Activated T-helper 2 cell treated with anti-CD3 and anti-CD28 coated beads, Interferon-gamma antibody, Interleukin-2, Interleukin-4, amounts not matched to agents 10 μg/mL and 5 μg/mL and 100 μg/mL, durations not matched to agents 14 hours and 24 hours and 36 hours (primary cell): ENCODE measurements around the gene APH1A. TPM values are rescaled to one million over a fixed set of nuclear protein-coding genes. Genes with fewer than 3 reads are reported as not detected.

Experiments used
- DNase-seq: peaks from one replicate; pipeline ENCODE4 v3.0.0; 2021; ENCODE audit warnings: low spot score
- H3K27ac Mint-ChIP-seq: one replicate; pipeline ENCODE4 v1.8.0; 2021; ENCODE audit warnings: mixed read lengths
- H3K27me3 Mint-ChIP-seq: one replicate; pipeline ENCODE4 v1.8.0; 2021; ENCODE audit warnings: low read depth, mixed read lengths
- H3K36me3 Mint-ChIP-seq: one replicate; pipeline ENCODE4 v1.8.0; 2021; ENCODE audit warnings: low read depth, mixed read lengths
- H3K4me1 Mint-ChIP-seq: one replicate; pipeline ENCODE4 v1.8.0; 2021; ENCODE audit warnings: low read depth, mixed read lengths
- H3K4me3 Mint-ChIP-seq: one replicate; pipeline ENCODE4 v1.8.0; 2021; ENCODE audit warnings: low read depth, mild to moderate bottlenecking, moderate library complexity, mixed read lengths
- H3K9me3 Mint-ChIP-seq: one replicate; pipeline ENCODE4 v1.8.0; 2021; ENCODE audit warnings: mixed read lengths
- intact Hi-C: fragments of 100-400 bp; cut with micrococcal nuclease; formaldehyde crosslinking; loops from one replicate; pipeline ENCODE4 v1.15.1; 2023
- total RNA-seq: library from RNA; stranded (reverse); gene quantifications from 2 replicates; pipeline ENCODE4 v1.2.3, GENCODE V29; 2022

The APH1A gene
- total RNA-seq, 1 donor from 2014 or later: 103 TPM

DNA sequence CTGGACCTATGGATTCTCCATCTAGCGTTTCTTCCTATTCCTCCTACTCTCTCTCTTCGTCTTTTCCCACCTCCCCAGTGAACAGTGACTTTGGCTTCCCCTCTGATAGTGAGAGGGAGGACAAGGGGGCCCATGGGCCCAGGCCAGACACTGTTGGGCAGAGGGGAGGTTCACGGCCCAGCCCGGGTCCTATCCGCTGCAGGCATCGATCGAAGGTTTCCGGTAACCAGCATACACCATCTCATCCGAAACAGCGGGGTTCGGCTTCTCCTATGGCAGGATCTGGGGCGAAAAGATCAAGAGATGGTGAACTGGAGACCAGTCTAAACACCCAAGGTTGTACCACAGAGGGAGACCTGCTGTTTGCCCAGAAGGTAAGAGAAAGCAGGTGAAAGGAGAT, 14.4 kb upstream of the APH1A start:
- H3K9me3 Mint-ChIP-seq: peaks cover 7% of the 10 kb centered on the region
- no peak overlapping the region for H3K27ac Mint-ChIP-seq
- DNase-seq: no peak
- peak overlapping the region; percentile 32 for H3K4me3 Mint-ChIP-seq
- no peaks in the 10 kb centered on the region for H3K36me3 Mint-ChIP-seq
- peaks cover 17% of the 10 kb centered on the region for H3K27me3 Mint-ChIP-seq
- H3K4me1 Mint-ChIP-seq: peaks cover 24% of the 10 kb centered on the region
- intact Hi-C loops: loop anchor here (5.0 kb wide), 1 partner anchor 46 kb away; the partner anchor contains the start of gene ANP32E

DNA sequence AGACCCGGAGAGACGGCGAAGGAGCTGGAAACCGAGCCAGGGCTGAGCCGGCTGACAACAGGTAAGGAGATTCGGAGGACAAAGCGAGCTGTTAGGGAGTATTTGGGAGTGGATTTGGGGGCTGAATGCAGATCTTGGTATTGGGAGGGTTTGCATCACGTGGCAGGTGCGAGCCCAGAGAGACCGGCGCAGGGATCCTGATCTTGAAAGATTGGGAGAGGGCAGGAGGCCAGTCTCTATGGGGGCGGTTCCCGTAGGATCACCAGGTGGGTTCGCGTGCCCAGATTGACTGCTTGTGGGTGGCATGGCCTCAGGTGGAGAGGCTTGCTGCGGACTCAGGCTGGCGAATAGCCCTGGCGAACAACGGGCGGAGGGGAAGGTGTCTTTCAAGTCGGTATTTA, 13.7 kb upstream of the APH1A start:
- intact Hi-C loops: loop anchor here (1.0 to 5.0 kb wide), 2 partner anchors 11 to 45 kb away; partner anchors contain the start of genes ANP32E and MRPS21
- Mint-ChIP-seq H3K9me3 (peaks cover 7% of the 10 kb centered on the region), H3K27ac (no peak overlapping the region), H3K4me3 (peak overlapping the region; percentile 90), H3K27me3 (peaks cover 17% of the 10 kb centered on the region), H3K4me1 (peaks cover 24% of the 10 kb centered on the region), H3K36me3 (no peaks in the 10 kb centered on the region)
- no peak for DNase-seq

DNA sequence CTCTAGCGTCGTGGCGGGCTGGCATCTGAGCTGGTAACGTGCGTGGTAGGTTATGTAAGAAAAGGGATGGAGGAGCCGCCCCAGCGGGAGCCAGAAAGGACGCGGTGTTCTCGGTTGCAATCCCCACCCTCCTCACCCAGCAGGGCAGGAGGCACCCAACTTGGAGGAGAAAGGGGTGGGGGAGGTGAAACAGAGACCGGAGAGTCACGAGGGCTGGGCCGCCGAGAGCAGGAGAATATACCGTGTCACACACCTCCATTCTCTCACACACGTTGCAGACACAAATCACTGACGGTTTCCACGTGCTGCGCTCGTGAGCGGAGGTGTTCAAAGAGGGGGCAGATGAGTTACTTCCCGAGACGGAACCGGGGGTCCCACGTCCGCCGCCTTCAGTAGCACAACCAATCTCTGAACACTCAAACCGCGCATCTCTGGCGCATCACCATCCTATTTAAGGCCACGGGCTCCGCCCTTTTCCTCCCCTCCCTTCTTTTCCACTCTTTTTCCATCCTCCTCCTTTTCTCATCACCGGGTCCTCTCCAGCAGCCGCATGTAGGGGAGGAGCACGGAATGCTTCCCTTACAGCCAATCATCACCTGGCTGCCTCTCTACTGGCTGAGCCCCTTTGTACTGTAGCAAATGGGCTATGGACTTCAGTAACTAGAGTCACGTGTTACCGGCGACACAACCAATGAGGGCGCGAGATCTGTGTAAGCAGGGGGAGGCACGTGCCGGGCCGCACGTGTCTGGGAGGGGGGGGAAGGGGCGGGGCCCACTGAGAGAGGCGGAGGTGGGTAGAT, 13.1 kb upstream of the APH1A start, which contains the start of gene CIART:
TSS of gene CIART (plus strand) at position 797 of the 800 bp plus-strand sequence. CDS start 714 bp downstream, outside the sequence.
- H3K27ac Mint-ChIP-seq: peak within 1 kb of the TSS; percentile 86
- H3K27me3 Mint-ChIP-seq: peaks cover 17% of the 10 kb centered on the region
- peak within 1 kb of the TSS; percentile 90 for H3K4me3 Mint-ChIP-seq
- no peaks in the 10 kb centered on the region for H3K36me3 Mint-ChIP-seq
- H3K4me1 Mint-ChIP-seq: peaks cover 24% of the 10 kb centered on the region
- intact Hi-C loops: loop anchor here (1.0 to 5.0 kb wide), 4 partner anchors 11 to 45 kb away; partner anchors contain the start of genes ANP32E, APH1A and MRPS21
- H3K9me3 Mint-ChIP-seq: peaks cover 7% of the 10 kb centered on the region
- peak; percentile 72 for DNase-seq

DNA sequence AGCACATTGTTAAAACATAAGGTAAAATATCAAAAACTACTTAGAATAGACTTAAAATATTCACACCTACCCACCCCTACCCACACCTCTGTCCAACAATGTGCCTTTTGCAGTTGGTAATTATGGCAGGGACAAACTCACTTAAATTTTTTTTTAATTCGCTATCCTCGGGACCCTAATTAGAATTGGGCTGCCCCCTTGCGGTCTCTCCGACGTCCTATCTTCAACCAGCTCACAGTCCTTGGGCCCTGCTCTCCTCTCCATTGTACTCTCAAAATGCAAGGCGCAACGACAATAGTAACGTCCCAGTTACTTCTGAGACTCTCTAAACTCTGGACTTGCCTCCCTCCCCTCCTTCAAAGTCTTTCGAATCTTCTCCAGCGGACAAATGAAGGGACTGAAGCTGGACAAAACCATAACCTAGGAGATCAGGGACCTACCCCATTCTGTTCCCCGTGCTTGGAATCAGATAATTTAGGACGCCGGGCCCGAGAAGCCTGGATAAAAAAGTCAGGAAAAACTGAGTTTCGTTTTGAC, 12.5 kb upstream of the APH1A start:
- Mint-ChIP-seq H3K9me3 (peaks cover 7% of the 10 kb centered on the region), H3K27ac (peak overlapping the region; percentile 54), H3K27me3 (peaks cover 17% of the 10 kb centered on the region), H3K36me3 (no peaks in the 10 kb centered on the region), H3K4me3 (peak overlapping the region; percentile 90), H3K4me1 (peaks cover 24% of the 10 kb centered on the region)
- intact Hi-C loops: loop anchor here (1.0 to 5.0 kb wide), 3 partner anchors 12 to 44 kb away; partner anchors contain the start of genes ANP32E and APH1A
- DNase-seq: peak; percentile 49

DNA sequence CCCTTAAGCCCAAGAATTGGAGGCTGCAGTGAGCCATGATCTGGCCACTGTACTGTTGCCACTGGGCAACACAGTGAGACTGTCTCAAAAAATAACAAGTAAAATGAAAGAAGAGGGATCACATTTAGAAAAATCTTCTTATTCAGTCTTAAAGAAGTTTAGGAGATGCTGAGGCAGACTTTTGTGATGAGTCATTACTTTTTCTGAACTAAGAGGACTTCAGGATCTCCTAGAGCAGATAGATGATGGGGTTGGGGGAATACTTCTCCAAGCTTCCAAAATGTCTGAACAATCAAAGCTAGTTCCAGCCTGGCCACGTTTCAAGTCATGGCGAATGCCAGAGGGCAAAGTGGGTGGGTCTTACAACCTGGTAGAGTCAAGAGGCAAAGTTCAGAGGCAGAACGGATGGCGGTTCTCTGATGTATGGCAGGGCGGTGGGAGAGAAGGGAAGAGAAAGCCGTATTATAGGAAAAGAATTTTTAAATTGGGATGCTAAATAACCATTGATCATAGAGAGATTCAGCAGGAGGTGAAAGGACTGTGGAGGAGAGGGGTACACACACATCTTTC, 11.4 kb upstream of the APH1A start:
- intact Hi-C loops: loop anchor here (5.0 kb wide), 1 partner anchor 43 kb away; the partner anchor contains the start of gene ANP32E
- no peak for DNase-seq
- peaks cover 7% of the 10 kb centered on the region for H3K9me3 Mint-ChIP-seq
- H3K36me3 Mint-ChIP-seq: no peaks in the 10 kb centered on the region
- H3K27me3 Mint-ChIP-seq: peaks cover 17% of the 10 kb centered on the region
- H3K4me1 Mint-ChIP-seq: peaks cover 24% of the 10 kb centered on the region
- no peak overlapping the region for H3K27ac Mint-ChIP-seq
- peak overlapping the region; percentile 56 for H3K4me3 Mint-ChIP-seq

DNA sequence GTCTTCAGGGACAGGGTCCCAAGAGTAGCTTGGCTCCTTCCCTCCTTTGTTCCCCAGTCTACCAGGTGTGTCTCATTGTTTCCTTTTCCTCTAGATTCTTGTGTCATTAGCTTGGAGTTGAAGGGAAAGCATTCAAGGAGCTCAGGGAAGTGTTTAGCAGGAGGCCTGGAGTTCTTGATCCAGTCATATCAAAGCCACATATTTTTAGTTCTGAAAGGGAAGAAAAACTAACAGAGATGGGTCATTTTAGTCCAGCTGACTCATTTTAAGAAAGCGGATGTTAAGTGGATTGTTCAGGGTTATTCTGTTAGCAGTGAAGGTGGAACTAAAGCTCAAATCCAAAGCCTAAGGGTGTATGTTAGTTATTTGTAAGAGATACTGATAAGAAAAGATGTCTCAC, 4.5 kb upstream of the APH1A start:
- Mint-ChIP-seq H3K27me3 (peaks cover under 1% of the 10 kb centered on the region), H3K4me3 (no peak overlapping the region), H3K36me3 (peaks cover 3% of the 10 kb centered on the region), H3K9me3 (no peaks in the 10 kb centered on the region), H3K4me1 (peaks cover 6% of the 10 kb centered on the region), H3K27ac (no peak overlapping the region)
- no peak for DNase-seq
- intact Hi-C loops: no loop called here

DNA sequence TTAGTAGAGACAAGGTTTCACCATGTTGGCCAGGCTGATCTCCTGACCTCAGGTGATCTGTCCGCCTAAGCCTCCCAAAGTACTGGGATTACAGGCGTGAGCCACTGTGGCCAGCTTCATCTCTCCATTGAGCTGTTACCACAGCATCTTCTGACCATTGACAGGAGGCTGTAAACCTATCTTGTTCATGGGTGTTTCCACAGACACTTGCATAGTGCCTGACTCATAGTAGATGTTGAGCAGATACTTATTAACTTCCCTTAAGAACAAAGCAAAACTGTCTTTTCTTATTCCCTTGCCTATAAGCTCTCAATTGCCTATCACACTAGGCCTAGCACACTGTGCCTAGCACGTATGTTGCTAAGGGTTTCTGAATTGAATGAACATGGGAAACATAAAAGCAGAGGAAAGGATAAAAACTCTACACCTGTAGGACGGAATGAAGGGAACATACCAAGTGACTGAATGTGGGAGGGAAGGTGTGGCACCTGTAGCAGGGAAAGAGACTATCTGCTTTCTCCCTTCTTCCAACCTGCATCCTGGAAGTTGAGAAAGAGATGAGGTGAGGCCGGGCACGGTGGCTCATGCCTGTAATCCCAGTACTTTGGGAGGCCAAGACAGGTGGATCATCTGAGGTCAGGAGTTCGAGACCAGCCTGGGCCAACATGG, 2.6 kb upstream of the APH1A start:
- H3K4me1 Mint-ChIP-seq: peaks cover 17% of the 10 kb centered on the region
- no peaks in the 10 kb centered on the region for H3K9me3 Mint-ChIP-seq
- H3K27me3 Mint-ChIP-seq: no peaks in the 10 kb centered on the region
- no peak overlapping the region for H3K27ac Mint-ChIP-seq
- intact Hi-C loops: no loop called here
- H3K4me3 Mint-ChIP-seq: no peak overlapping the region
- DNase-seq: no peak
- peaks cover 21% of the 10 kb centered on the region for H3K36me3 Mint-ChIP-seq

DNA sequence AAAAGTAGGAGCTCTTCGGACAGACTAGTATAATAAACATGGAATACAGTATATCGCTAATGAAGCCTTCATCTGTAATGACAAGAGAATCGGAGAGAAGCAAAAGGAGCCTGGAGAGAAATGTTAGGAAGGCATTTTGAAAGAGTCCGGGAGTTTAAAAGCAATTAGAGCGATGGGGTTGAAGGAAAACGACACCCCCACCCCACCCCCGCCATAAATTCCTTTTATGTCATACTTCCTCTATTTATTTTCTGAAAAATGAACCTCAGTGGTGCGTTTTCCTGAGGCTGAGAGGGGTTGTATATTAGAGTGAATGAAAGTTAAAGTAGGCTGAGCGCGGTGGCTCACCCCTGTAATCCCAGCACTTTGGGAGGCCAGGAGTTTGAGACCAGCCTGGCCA, 635 bp upstream of the APH1A start:
- intact Hi-C loops: loop anchor here (1.0 to 5.0 kb wide), 5 partner anchors 12 to 93 kb away; partner anchors contain the start of genes ANP32E, MRPS21 and RPRD2
- H3K36me3 Mint-ChIP-seq: peaks cover 40% of the 10 kb centered on the region
- peak overlapping the region; percentile 80 for H3K27ac Mint-ChIP-seq
- H3K4me3 Mint-ChIP-seq: peak overlapping the region; percentile 91
- no peak for DNase-seq
- peaks cover 17% of the 10 kb centered on the region for H3K4me1 Mint-ChIP-seq
- no peaks in the 10 kb centered on the region for H3K27me3 Mint-ChIP-seq
- no peaks in the 10 kb centered on the region for H3K9me3 Mint-ChIP-seq

DNA sequence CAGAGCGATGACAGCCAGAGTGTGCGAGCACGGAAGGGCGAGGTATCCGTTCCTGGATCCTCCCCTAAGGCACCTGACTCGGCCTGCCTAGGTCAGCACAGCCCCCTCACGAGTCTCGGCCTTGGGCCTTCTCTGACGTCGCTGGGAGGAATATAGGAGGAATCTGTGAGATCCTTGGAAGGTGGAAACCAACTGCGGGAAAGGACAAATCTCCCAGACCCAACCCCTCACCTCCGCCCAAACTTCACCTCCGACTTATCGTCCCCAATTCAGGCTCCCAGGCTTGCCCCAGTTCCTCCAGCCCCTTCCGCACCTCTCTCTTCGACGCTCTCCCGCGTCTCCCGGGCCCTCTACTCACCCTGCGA, 494 bp downstream of the APH1A start:
- intact Hi-C loops: loop anchor here (2.0 to 5.0 kb wide), 3 partner anchors 14 to 94 kb away; partner anchors contain the start of genes ANP32E and RPRD2
- peak overlapping the region; percentile 91 for H3K4me3 Mint-ChIP-seq
- H3K36me3 Mint-ChIP-seq: peaks cover 41% of the 10 kb centered on the region
- no peaks in the 10 kb centered on the region for H3K27me3 Mint-ChIP-seq
- peak overlapping the region; percentile 80 for H3K27ac Mint-ChIP-seq
- DNase-seq: peak; percentile 37
- H3K4me1 Mint-ChIP-seq: peaks cover 17% of the 10 kb centered on the region
- no peaks in the 10 kb centered on the region for H3K9me3 Mint-ChIP-seq

DNA sequence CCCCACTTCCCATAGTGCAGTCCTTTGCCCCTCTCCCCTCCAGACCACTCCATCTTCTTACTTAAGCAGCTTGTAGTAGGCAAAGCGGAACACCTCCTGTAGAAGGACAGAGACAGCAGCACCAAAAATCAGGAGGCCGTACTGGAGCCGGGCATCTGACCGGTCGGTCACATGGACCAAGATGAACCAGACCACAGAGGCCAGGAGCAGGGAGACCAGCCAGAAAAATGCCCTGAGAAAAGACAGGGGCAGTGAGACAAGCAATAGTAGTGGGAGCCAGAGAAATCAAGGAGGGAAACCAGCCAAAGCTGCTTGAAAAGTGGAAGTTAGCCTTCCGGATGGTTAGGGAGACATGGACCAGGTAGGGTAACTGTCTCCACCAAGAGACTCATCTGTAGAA, 920 bp downstream of the APH1A start:
- intact Hi-C loops: loop anchor here (2.0 to 5.0 kb wide), 3 partner anchors 13 to 94 kb away; partner anchors contain the start of genes ANP32E and RPRD2
- Mint-ChIP-seq H3K36me3 (peaks cover 41% of the 10 kb centered on the region), H3K4me3 (peak overlapping the region; percentile 91), H3K4me1 (peaks cover 17% of the 10 kb centered on the region), H3K27ac (peak overlapping the region; percentile 80), H3K9me3 (no peaks in the 10 kb centered on the region), H3K27me3 (no peaks in the 10 kb centered on the region)
- DNase-seq: no peak

DNA sequence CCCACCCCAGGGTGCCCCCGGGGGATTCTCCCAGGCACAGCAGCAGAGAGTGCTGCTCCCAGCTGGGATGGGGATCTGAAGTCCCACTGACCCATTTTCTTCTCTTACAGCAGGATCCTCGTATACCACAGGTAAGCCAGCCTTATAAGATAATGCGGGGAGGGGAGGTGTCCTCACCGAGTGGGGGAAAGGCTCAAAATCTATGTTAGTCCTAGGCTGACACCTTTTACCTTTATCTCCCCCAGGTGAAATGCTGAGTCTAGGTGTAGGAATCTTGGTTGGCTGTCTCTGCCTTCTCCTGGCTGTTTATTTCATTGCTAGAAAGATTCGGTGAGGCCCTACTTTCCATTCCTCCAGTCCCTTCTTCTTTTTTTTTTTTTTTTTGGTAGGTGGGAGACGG, 5.3 kb downstream of the APH1A start:
- H3K4me3 Mint-ChIP-seq: no peak overlapping the region
- no peak for DNase-seq
- H3K27ac Mint-ChIP-seq: no peak overlapping the region

More for the DNA sequence above, 5.3 kb downstream of the APH1A start:
- H3K9me3 Mint-ChIP-seq: no peaks in the 10 kb centered on the region
- peaks cover 15% of the 10 kb centered on the region for H3K27me3 Mint-ChIP-seq
- intact Hi-C loops: no loop called here
- peaks cover 40% of the 10 kb centered on the region for H3K36me3 Mint-ChIP-seq
- peaks cover 12% of the 10 kb centered on the region for H3K4me1 Mint-ChIP-seq
